IMR-90 (cell line): ENCODE results near the gene MEPCE. TPM values are rescaled to one million over a fixed set of nuclear protein-coding genes. Genes with fewer than 3 reads are reported as not detected.

Experiments used
- ATAC-seq: fragments of 200-7000 bp; cut with Tn5 transposase; 2 replicates; pipeline ENCODE4 v1.9.1; 2020; ENCODE audit warnings: low read depth, mild to moderate bottlenecking, moderate library complexity
- BruUV-seq: library from RNA; stranded (reverse); fragments of 400-500 nt; replicated peaks from 2 replicates; lab custom pipeline; 2021; lab: Mats Ljungman, UMichigan
- CTCF ChIA-PET: fragments of 300-600 bp; formaldehyde crosslinking; extraction: SDS; loops from one replicate; lab custom pipeline; 2021; ENCODE audit warnings: antibody characterized with exemption; lab: Yijun Ruan, JAX
- POLR2A ChIA-PET: fragments of 300-600 bp; sonication (Branson Sonifier 250); formaldehyde crosslinking; loops from one replicate; lab custom pipeline; 2022; ENCODE audit warnings: antibody characterized with exemption; ENCODE audit not compliant: unreplicated experiment; lab: Charles Lee
- DNase-seq: peaks from one replicate; pipeline ENCODE4 v3.0.0; 2013
- H2AFZ ChIP-seq: replicated peaks from 2 replicates; pipeline ENCODE3; 2013; ENCODE audit warnings: low read length, mild to moderate bottlenecking; ENCODE audit not compliant: poor library complexity
- H2AK5ac ChIP-seq: 2 replicates; pipeline ENCODE4 v1.6.1; 2013; ENCODE audit warnings: low read depth, low read length, inconsistent platforms
- H2AK9ac ChIP-seq: replicated peaks from 2 replicates; pipeline ENCODE3; 2013; ENCODE audit warnings: mild to moderate bottlenecking, low read depth, low read length, moderate library complexity; ENCODE audit not compliant: poor library complexity
- H2BK120ac ChIP-seq: 2 replicates; pipeline ENCODE4 v1.6.1; 2013; ENCODE audit warnings: low read depth, low read length, inconsistent platforms
- H2BK15ac ChIP-seq: 3 replicates; pipeline ENCODE4 v1.6.1; 2013; ENCODE audit warnings: low read depth, low read length, inconsistent platforms
- H2BK20ac ChIP-seq: 2 replicates; pipeline ENCODE4 v1.6.1; 2013; ENCODE audit warnings: low read depth, mild to moderate bottlenecking, inconsistent platforms, low read length, moderate library complexity
- H2BK5ac ChIP-seq: 2 replicates; pipeline ENCODE4 v1.6.1; 2013; ENCODE audit warnings: mild to moderate bottlenecking, low read depth, low read length, inconsistent platforms; ENCODE audit not compliant: poor library complexity, severe bottlenecking
- H3K14ac ChIP-seq: replicated peaks from 2 replicates; pipeline ENCODE4 v1.6.1; 2013; ENCODE audit warnings: low read depth, low read length, inconsistent platforms
- H3K18ac ChIP-seq: 2 replicates; pipeline ENCODE4 v1.6.1; 2013; ENCODE audit warnings: low read depth, low read length, control low read depth
- H3K23ac ChIP-seq: 2 replicates; pipeline ENCODE4 v1.6.1; 2013; ENCODE audit warnings: low read depth, low read length, inconsistent platforms
- H3K27ac ChIP-seq: 2 replicates; pipeline ENCODE4 v1.5.1; 2013; ENCODE audit warnings: mild to moderate bottlenecking, control low read depth, low read length; ENCODE audit not compliant: insufficient read depth
- H3K27me3 ChIP-seq: 2 replicates; pipeline ENCODE4 v1.6.1; 2013; ENCODE audit warnings: low read length; ENCODE audit not compliant: control insufficient read depth, insufficient read depth
- H3K36me3 ChIP-seq: 2 replicates; pipeline ENCODE4 v1.6.1; 2013; ENCODE audit warnings: low read length, mixed read lengths; ENCODE audit not compliant: control insufficient read depth, insufficient read depth
- H3K4ac ChIP-seq: 2 replicates; pipeline ENCODE4 v1.6.1; 2013; ENCODE audit warnings: low read depth, low read length, inconsistent platforms
- H3K4me1 ChIP-seq: 2 replicates; pipeline ENCODE4 v1.6.1; 2013; ENCODE audit warnings: low read length, mixed read lengths; ENCODE audit not compliant: control insufficient read depth, insufficient read depth
- H3K4me2 ChIP-seq: 2 replicates; pipeline ENCODE4 v1.6.1; 2013; ENCODE audit warnings: low read depth, mild to moderate bottlenecking, control low read depth, low read length, moderate library complexity
- H3K4me3 ChIP-seq: 2 replicates; pipeline ENCODE4 v1.5.1; 2013; ENCODE audit warnings: low read depth, mild to moderate bottlenecking, control low read depth, low read length, moderate library complexity; ENCODE audit not compliant: insufficient read depth
- H3K56ac ChIP-seq: 2 replicates; pipeline ENCODE4 v1.6.1; 2013; ENCODE audit warnings: low read length, inconsistent platforms; ENCODE audit not compliant: insufficient read depth; ENCODE audit errors: extremely low read depth
- H3K79me1 ChIP-seq, 2 experiments: 2 replicates each; pipeline ENCODE4 v1.6.1; 2013; ENCODE audit warnings: low read length in 2 of 2, inconsistent platforms in 1 of 2, low read depth in 1 of 2
- H3K9ac ChIP-seq: 2 replicates; pipeline ENCODE4 v1.6.1; 2013; ENCODE audit warnings: low read depth, low read length, control low read depth
- H3K9me1 ChIP-seq: 2 replicates; pipeline ENCODE4 v1.6.1; 2013; ENCODE audit warnings: low read length, inconsistent platforms; ENCODE audit not compliant: insufficient read depth
- H3K9me3 ChIP-seq: 2 replicates; pipeline ENCODE4 v1.6.1; 2013; ENCODE audit warnings: low read length; ENCODE audit not compliant: control insufficient read depth, insufficient read depth
- H4K20me1 ChIP-seq: 2 replicates; pipeline ENCODE4 v1.6.1; 2013; ENCODE audit warnings: low read length, inconsistent platforms; ENCODE audit not compliant: insufficient read depth
- H4K5ac ChIP-seq: 2 replicates; pipeline ENCODE4 v1.6.1; 2013; ENCODE audit warnings: mild to moderate bottlenecking, low read depth, low read length, control low read depth
- H4K8ac ChIP-seq, 2 experiments: 2 replicates each; pipeline ENCODE4 v1.6.1; 2013; ENCODE audit warnings: low read depth in 2 of 2, low read length in 2 of 2, control low read depth in 1 of 2, inconsistent platforms in 1 of 2
- H4K91ac ChIP-seq: 2 replicates; pipeline ENCODE4 v1.6.1; 2013; ENCODE audit warnings: low read depth, low read length, inconsistent platforms; ENCODE audit not compliant: insufficient read depth
- BHLHE40 ChIP-seq: fragments of 150-350 bp; IDR thresholded peaks from 2 replicates; pipeline ENCODE4 v1.6.1; 2016; ENCODE audit warnings: mild to moderate bottlenecking, low read depth, low read length
- CHD1 ChIP-seq: IDR thresholded peaks from 2 replicates; pipeline ENCODE4 v1.6.1; 2012; ENCODE audit warnings: low read depth, low read length, improper control_type of control experiment
- FOS ChIP-seq: fragments of 150-350 bp; IDR thresholded peaks from 2 replicates; pipeline ENCODE4 v1.6.1; 2016; ENCODE audit warnings: low read depth, low read length
- MAZ ChIP-seq: IDR thresholded peaks from 2 replicates; pipeline ENCODE4 v1.6.1; 2012; ENCODE audit warnings: low read depth, mild to moderate bottlenecking, low read length, improper control_type of control experiment, moderate library complexity, borderline replicate concordance
- NFE2L2 ChIP-seq: fragments of 150-350 bp; IDR thresholded peaks from 2 replicates; pipeline ENCODE4 v1.6.1; 2016; ENCODE audit warnings: low read depth, mild to moderate bottlenecking, low read length
- POLR2A ChIP-seq: IDR thresholded peaks from 2 replicates; pipeline ENCODE4 v1.6.1; 2012; ENCODE audit warnings: mild to moderate bottlenecking, low read depth, low read length
- RAD21 ChIP-seq: IDR thresholded peaks from 2 replicates; pipeline ENCODE4 v1.6.1; 2012; ENCODE audit warnings: low read length, improper control_type of control experiment
- SMC3 ChIP-seq: fragments of 150-350 bp; IDR thresholded peaks from 2 replicates; pipeline ENCODE4 v1.6.1; 2016; ENCODE audit warnings: low read depth, mild to moderate bottlenecking, antibody characterized with exemption, low read length, moderate library complexity
- WGBS, 2 experiments: methylation state at CpG; one replicate each; pipeline versions ENCODE4 v1.1.5 to v1.1.7; 2013; ENCODE audit warnings: missing lambda C conversion rate in 2 of 2; ENCODE audit not compliant: insufficient read length in 1 of 2; ENCODE audit errors: extremely low coverage in 2 of 2; 5-methylcytosine and 5-hydroxymethylcytosine counted together
- dilution Hi-C: fragments of 300-500 bp; cut with HindIII; formaldehyde crosslinking; loops from one replicate; pipeline ENCODE4 v1.14.3; 2018; ENCODE audit warnings: low sequenced_read_pairs; ENCODE audit not compliant: unreplicated experiment
- in situ Hi-C: fragments of 300-500 bp; cut with MboI; formaldehyde crosslinking; loops from 3 replicates; pipeline ENCODE4 v1.14.3; 2019; ENCODE audit warnings: low sequenced_read_pairs, inconsistent platforms, mixed read lengths
- intact Hi-C: fragments of 100-400 bp; cut with micrococcal nuclease; formaldehyde crosslinking; loops from 2 replicates; pipeline ENCODE4 v1.10.0; 2022
- polyA plus RNA-seq, 3 experiments: library from polyadenylated mRNA; depleted of rRNA; stranded (reverse); fragments of >200 nt; gene quantifications; 2 replicates each; pipeline ENCODE4 v1.2.3, GENCODE V29; 2012; ENCODE audit warnings: low replicate concordance in 1 of 3
- total RNA-seq: library from RNA; depleted of rRNA; stranded (reverse); fragments of >200 nt; gene quantifications from 2 replicates; pipeline ENCODE4 v1.2.3, GENCODE V29; 2012
- TF ChIP-seq, protein P1 (sequence below): conservative IDR thresholded peaks from 2 replicates; pipeline ENCODE4 v1.5.1; 2012; ENCODE audit warnings: mild to moderate bottlenecking, low read depth, low read length, improper control_type of control experiment
- TF ChIP-seq, protein P2 (sequence below): fragments of 150-350 bp; IDR thresholded peaks from 2 replicates; pipeline ENCODE4 v1.6.1; 2017; ENCODE audit warnings: mild to moderate bottlenecking, antibody characterized with exemption, low read length, low read depth

The MEPCE gene
- total and polyA plus RNA-seq, 2 of the 4 experiments (the other 2 are of a cell fraction): 18.2 to 22.9 TPM

DNA sequence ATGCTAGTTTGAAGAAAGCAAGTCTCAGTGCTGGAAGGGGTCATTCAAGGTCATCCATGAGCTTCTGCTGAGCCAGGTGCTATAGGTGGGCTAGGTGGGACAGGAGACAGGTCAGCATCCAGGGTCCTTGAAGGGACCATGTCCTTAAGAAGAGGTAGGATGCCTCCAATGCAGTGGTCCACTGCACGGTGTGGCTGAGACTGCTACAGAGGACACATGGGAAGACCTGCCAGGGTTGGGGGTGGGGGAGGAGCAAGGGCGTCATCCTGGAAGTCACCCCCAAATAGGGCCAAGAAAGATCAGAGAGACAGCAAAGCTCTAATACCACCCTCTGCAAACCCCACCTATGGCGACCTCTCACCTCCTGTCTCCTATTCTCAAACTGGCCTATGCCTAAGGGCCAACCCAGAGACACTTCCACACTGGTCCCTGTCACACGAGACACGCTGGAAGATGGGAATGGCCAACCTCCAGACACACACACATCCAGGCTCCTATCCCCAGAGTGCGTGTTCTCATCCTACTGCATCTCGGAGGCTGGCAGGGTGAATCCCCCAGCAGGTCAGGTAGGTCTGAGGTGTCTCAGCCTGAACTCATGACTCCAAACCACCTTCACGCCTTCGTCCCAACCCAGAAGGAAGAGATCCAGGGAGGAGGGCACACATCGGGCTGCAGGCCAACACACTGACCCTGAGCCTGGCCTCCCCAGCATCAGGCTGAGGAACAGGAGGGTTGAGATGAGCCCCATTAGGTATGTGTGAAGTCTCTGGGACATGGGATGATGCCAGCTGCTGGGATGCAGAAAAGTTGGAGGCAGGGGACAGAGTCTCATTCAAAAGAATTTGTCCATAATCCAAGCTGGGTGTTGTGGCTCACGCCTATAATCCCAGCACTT, 12.3 kb downstream of the MEPCE start:
- peak overlapping the region; percentile 43 for H2BK5ac ChIP-seq
- peak overlapping the region; percentile 50 for H4K91ac ChIP-seq
- WGBS, 2 experiments: 100% methylated on average over 3 of the region's 11 CpGs; no CpG with 5 or more reads in 1 of the 2 experiments
- peak overlapping the region; percentile 76; the same call in 1 of the 3 replicates for H2BK15ac ChIP-seq
- no peak for ATAC-seq
- CTCF ChIA-PET: no interaction called here
- peak overlapping the region; percentile 41; the same call in 1 of the 2 replicates for H3K27ac ChIP-seq
- H3K79me1 ChIP-seq: peaks cover 0 to 10% of the 10 kb centered on the region in 2 experiments; a peak in 2 of 4 replicates
- no peak for DNase-seq
- dilution Hi-C loops (no loop called here), intact Hi-C loops (no loop called here), in situ Hi-C loops (loop anchor here (25.0 kb wide), 1 partner anchor 670 kb away; no protein-coding TSS in a partner anchor)
- H4K5ac ChIP-seq: no peak overlapping the region
- H3K27me3 ChIP-seq: no peaks in the 10 kb centered on the region
- H3K4me2 ChIP-seq: no peak overlapping the region
- H2AK9ac ChIP-seq: peak overlapping the region; percentile 9
- TF ChIP-seq FOS (no peak), NFE2L2 (no peak), SMC3 (no peak), MAZ (no peak), CHD1 (no peak), BHLHE40 (no peak), RAD21 (no peak), POLR2A (no peak)
- TF ChIP-seq, protein P1, sequence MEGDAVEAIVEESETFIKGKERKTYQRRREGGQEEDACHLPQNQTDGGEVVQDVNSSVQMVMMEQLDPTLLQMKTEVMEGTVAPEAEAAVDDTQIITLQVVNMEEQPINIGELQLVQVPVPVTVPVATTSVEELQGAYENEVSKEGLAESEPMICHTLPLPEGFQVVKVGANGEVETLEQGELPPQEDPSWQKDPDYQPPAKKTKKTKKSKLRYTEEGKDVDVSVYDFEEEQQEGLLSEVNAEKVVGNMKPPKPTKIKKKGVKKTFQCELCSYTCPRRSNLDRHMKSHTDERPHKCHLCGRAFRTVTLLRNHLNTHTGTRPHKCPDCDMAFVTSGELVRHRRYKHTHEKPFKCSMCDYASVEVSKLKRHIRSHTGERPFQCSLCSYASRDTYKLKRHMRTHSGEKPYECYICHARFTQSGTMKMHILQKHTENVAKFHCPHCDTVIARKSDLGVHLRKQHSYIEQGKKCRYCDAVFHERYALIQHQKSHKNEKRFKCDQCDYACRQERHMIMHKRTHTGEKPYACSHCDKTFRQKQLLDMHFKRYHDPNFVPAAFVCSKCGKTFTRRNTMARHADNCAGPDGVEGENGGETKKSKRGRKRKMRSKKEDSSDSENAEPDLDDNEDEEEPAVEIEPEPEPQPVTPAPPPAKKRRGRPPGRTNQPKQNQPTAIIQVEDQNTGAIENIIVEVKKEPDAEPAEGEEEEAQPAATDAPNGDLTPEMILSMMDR: no peak
- TF ChIP-seq, protein P2, sequence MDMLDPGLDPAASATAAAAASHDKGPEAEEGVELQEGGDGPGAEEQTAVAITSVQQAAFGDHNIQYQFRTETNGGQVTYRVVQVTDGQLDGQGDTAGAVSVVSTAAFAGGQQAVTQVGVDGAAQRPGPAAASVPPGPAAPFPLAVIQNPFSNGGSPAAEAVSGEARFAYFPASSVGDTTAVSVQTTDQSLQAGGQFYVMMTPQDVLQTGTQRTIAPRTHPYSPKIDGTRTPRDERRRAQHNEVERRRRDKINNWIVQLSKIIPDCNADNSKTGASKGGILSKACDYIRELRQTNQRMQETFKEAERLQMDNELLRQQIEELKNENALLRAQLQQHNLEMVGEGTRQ: no peak
- no peaks in the 10 kb centered on the region for H3K36me3 ChIP-seq
- no TSS peak for BruUV-seq
- peak overlapping the region; percentile 63 for H2AFZ ChIP-seq
- peak overlapping the region in 1 of 2 experiments; percentile 16; a peak in 1 of 4 replicates for H4K8ac ChIP-seq
- H3K9me1 ChIP-seq: peaks cover 30% of the 10 kb centered on the region
- H3K4me1 ChIP-seq: peaks cover 27% of the 10 kb centered on the region
- no peak overlapping the region for H3K14ac ChIP-seq
- no peak overlapping the region for H3K9ac ChIP-seq
- POLR2A ChIA-PET: no interaction called here
- peak overlapping the region; percentile 93 for H2AK5ac ChIP-seq
- peak overlapping the region; percentile 54 for H2BK120ac ChIP-seq
- H3K4me3 ChIP-seq: no peak overlapping the region
- H3K23ac ChIP-seq: peak overlapping the region; percentile 38; the same call in 1 of the 2 replicates
- peak overlapping the region; percentile 83 for H2BK20ac ChIP-seq
- H3K4ac ChIP-seq: peak overlapping the region; percentile 80
- H3K56ac ChIP-seq: no peak overlapping the region
- H3K9me3 ChIP-seq: no peaks in the 10 kb centered on the region
- no peaks in the 10 kb centered on the region for H4K20me1 ChIP-seq
- no peak overlapping the region for H3K18ac ChIP-seq
